Measurements from ENCODE around the gene GALNT10. TPM values are rescaled to one million over a fixed set of nuclear protein-coding genes. Genes with fewer than 3 reads are reported as not detected.

GALNT10 gene
- total RNA-seq, 4 donors from 2014 or later: 5.6 to 22.9 (median 14.4) TPM

GRCh38 chr5:154189819-154190594 is 526 bp upstream of the GALNT10 start:
- Histone ChIP-seq H3K36me3 (no peaks in the 10 kb centered on the region), H3K4me3 (peak overlapping the region; percentile 61 to 70), H3K27ac (peak overlapping the region; percentile 35 to 67), H3K4me1 (peaks cover 4 to 10% of the 10 kb centered on the region in 2 donors), H3K9me3 (no peaks in the 10 kb centered on the region), H3K27me3 (no peaks in the 10 kb centered on the region)
- TF ChIP-seq POLR2A (IDR thresholded peaks at IDR 0.05): no peak
- peak in 3 of 4 experiments; percentile 6 to 49 (median 44) for TF ChIP-seq CTCF (IDR thresholded peaks at IDR 0.05)
- intact Hi-C loops (cut with DNase I; ENCODE audit: low total_unique reads): no loop called here
- DNase-seq: peak; percentile 72 to 75

- Histone ChIP-seq H3K36me3 (no peaks in the 10 kb centered on the region), H3K27ac (peak overlapping the region in 1 of 2 donors; percentile 8), H3K9me3 (no peaks in the 10 kb centered on the region), H3K4me3 (peak overlapping the region in 1 of 2 donors; percentile 92), H3K27me3 (no peaks in the 10 kb centered on the region), H3K4me1 (peaks cover 4 to 10% of the 10 kb centered on the region in 2 donors)
- no peak for TF ChIP-seq POLR2A (IDR thresholded peaks at IDR 0.05)
- no peak for TF ChIP-seq CTCF (IDR thresholded peaks at IDR 0.05)
- intact Hi-C loops (cut with DNase I; ENCODE audit: low total_unique reads): no loop called here
- no peak for DNase-seq
Observed at GRCh38 chr5:154191467-154192261, 1.1 kb downstream of the GALNT10 start.

DNA sequence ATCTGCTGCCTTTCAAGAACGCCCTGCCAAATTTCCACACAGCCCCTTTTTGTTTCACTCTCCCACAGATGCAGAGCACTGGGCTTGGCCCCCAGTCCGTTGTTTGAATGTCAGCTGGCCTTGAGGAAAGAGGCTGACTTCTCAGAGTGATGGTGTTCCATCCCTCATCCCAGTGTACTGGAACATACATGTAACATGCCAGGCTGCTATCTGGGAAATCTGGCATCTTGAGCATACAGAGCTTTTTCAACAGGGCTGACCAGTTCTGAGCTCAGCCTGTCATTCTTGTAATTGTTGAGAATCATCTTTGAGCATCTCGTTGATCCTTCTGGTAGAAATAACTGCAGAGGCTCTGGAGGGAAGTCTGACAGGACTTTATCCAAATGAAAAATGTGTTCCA is 2.8 kb downstream of the GALNT10 start:
- peak overlapping the region; percentile 14 to 27 for H3K27ac ChIP-seq
- intact Hi-C loops (cut with DNase I; ENCODE audit: low total_unique reads): no loop called here
- H3K4me1 ChIP-seq: peaks cover 4 to 10% of the 10 kb centered on the region in 2 donors
- H3K9me3 ChIP-seq: no peaks in the 10 kb centered on the region
- H3K27me3 ChIP-seq: no peaks in the 10 kb centered on the region
- DNase-seq: peak in 1 of 2 donors; percentile 38
- TF ChIP-seq POLR2A (IDR thresholded peaks at IDR 0.05): no peak
- no peak for TF ChIP-seq CTCF (IDR thresholded peaks at IDR 0.05)
- H3K36me3 ChIP-seq: no peaks in the 10 kb centered on the region
- no peak overlapping the region for H3K4me3 ChIP-seq

DNA sequence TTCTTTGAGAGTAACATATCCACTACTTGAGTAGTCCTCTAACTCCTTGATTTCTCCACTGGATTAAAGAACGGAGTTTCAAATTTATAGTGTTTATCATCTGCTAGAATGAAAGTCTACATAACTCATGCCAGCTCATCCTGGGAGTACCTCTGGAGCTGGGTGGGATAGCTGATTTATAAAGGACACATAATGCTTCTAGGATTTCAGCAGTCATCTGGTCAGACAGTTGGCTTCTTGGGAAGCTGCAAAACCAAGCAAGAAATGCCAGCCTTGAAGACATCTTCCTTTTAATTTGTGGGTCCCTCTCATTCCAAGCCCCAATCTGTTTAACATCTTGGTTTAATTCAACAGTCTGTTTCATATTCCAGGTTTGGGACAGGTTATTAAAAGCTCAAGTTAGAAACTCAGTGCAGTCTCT is 3.2 kb downstream of the GALNT10 start:
- Histone ChIP-seq H3K27ac (peak overlapping the region; percentile 14 to 27), H3K4me3 (no peak overlapping the region), H3K9me3 (no peaks in the 10 kb centered on the region), H3K27me3 (no peaks in the 10 kb centered on the region), H3K36me3 (no peaks in the 10 kb centered on the region), H3K4me1 (peaks cover 4 to 10% of the 10 kb centered on the region in 2 donors)
- intact Hi-C loops (cut with DNase I; ENCODE audit: low total_unique reads): no loop called here
- TF ChIP-seq CTCF (IDR thresholded peaks at IDR 0.05): no peak
- TF ChIP-seq POLR2A (IDR thresholded peaks at IDR 0.05): no peak
- no peak for DNase-seq

Data from uterus (tissue), 4 donors.